ENCODE measurements around the gene NBPF3. TPM values are rescaled to one million over a fixed set of nuclear protein-coding genes. Genes with fewer than 3 reads are reported as not detected.
"Not testable (repeated sequence)": the region's sequence is repeated elsewhere in the genome, so short reads cannot be mapped to it uniquely, and the experiment has no call there.

Gene NBPF3
- total and polyA plus RNA-seq, 5 donors = 1.9 to 7.9 (median 4.8) TPM

DNA sequence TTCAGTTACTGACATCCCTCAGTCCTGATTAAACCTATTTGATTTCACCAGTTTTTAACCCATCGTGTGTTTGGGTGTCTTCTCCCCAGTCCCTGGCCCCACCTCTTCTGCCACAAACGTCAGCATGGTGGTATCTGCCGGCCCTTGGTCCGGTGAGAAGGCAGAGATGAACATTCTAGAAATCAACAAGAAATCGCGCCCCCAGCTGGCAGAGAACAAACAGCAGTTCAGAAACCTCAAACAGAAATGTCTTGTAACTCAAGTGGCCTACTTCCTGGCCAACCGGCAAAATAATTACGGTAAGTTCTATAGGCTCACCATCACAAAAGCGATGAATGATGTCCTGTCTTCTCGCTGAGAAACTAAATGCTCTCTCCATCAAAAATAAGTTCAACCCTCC, 28.7 kb downstream of the NBPF3 start:
- no peak for ATAC-seq
- Histone ChIP-seq H3K9me3 (ENCODE audit: control insufficient read depth, low read length) (no peaks in the 10 kb centered on the region), H3K27ac (ENCODE audit: low read length) (no peak overlapping the region), H3K4me1 (ENCODE audit: control insufficient read depth, insufficient read depth, low read length) (peaks cover 5% of the 10 kb centered on the region), H3K4me3 (ENCODE audit: low read length) (no peak overlapping the region), H3K27me3 (ENCODE audit: control insufficient read depth, insufficient read depth) (no peaks in the 10 kb centered on the region)
- intact Hi-C loops (cut with DNase I) = no loop called here
- 46% methylated on average over 10 of the region's 10 CpGs for WGBS
- no peak for DNase-seq

DNA sequence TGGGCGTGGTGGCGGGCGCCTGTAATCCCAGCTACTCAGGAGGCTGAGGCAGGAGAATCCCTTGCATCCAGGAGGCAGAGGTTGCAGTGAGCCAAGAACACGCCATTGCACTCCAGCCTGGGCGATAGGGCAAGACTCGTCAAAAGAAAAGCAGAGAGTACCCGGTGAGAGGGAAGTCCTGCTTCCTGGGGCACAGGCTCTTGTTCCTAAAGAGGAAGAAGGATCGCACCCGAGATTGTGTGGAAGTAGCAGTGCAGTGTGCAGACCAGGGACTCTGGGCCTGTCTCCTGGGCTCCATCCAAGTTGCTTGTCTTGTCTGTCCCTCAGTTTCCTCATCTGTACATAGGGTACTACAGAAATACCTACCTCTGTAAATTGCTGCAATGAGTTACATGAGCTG, 29.6 kb downstream of the NBPF3 start:
- intact Hi-C loops (cut with DNase I) = no loop called here
- no peaks in the 10 kb centered on the region for H3K27me3 ChIP-seq (ENCODE audit: control insufficient read depth, insufficient read depth)
- no peak overlapping the region for H3K27ac ChIP-seq (ENCODE audit: low read length)
- no peaks in the 10 kb centered on the region for H3K9me3 ChIP-seq (ENCODE audit: control insufficient read depth, low read length)
- H3K4me1 ChIP-seq (ENCODE audit: control insufficient read depth, insufficient read depth, low read length) = peaks cover 5% of the 10 kb centered on the region
- ATAC-seq (no peak), DNase-seq (no peak)
- 87% methylated on average over 9 of the region's 9 CpGs for WGBS
- no peak overlapping the region for H3K4me3 ChIP-seq (ENCODE audit: low read length)

GRCh38 chr1:21472861-21473260, 32.9 kb downstream of the NBPF3 start:
- WGBS = 77% methylated on average over 5 of the region's 5 CpGs
- no peaks in the 10 kb centered on the region for H3K27me3 ChIP-seq (ENCODE audit: control insufficient read depth, insufficient read depth)
- DNase-seq (no peak), ATAC-seq (no peak)
- no peak overlapping the region for H3K4me3 ChIP-seq (ENCODE audit: low read length)
- no peaks in the 10 kb centered on the region for H3K9me3 ChIP-seq (ENCODE audit: control insufficient read depth, low read length)
- no peak overlapping the region for H3K27ac ChIP-seq (ENCODE audit: low read length)
- peaks cover 5% of the 10 kb centered on the region for H3K4me1 ChIP-seq (ENCODE audit: control insufficient read depth, insufficient read depth, low read length)
- intact Hi-C loops (cut with DNase I) = no loop called here

- Histone ChIP-seq H3K27me3 (ENCODE audit: control insufficient read depth, insufficient read depth) (no peaks in the 10 kb centered on the region), H3K4me3 (ENCODE audit: low read length) (no peak overlapping the region), H3K9me3 (ENCODE audit: control insufficient read depth, low read length) (no peaks in the 10 kb centered on the region), H3K4me1 (ENCODE audit: control insufficient read depth, insufficient read depth, low read length) (no peaks in the 10 kb centered on the region), H3K27ac (ENCODE audit: low read length) (no peak overlapping the region)
- intact Hi-C loops (cut with DNase I) = no loop called here
- 88% methylated on average over 6 of the region's 6 CpGs for WGBS
- no peak for DNase-seq
- no peak for ATAC-seq
Observed at GRCh38 chr1:21478356-21478755, 38.4 kb downstream of the NBPF3 start.

DNA sequence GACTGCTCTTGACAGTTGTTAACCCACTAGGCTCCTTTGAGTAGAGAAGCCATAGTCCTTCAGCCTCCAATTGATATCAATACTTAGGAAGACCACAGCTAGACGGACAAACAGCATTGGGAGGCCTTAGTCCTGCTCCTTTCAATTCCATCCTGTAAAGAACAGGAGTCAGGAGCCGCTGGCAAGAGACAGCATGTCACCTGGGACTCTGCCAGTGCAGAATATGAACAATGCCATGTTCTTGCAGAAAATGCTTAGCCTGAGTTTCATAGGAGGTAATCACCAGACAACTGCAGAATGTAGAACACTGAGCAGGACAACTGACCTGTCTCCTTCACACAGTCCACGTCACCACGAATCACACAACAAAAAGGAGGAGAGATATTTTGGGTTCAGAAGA, 43.9 kb downstream of the NBPF3 start:
- H3K27ac ChIP-seq (ENCODE audit: low read length); H3K4me1 ChIP-seq (ENCODE audit: control insufficient read depth, insufficient read depth, low read length); ATAC-seq; H3K27me3 ChIP-seq (ENCODE audit: control insufficient read depth, insufficient read depth); DNase-seq; intact Hi-C loops (cut with DNase I); H3K9me3 ChIP-seq (ENCODE audit: control insufficient read depth, low read length); H3K4me3 ChIP-seq (ENCODE audit: low read length): not testable (repeated sequence)
- WGBS = 95% methylated on average over 4 of the region's 4 CpGs

GRCh38 chr1:21489146-21489545, 49.2 kb downstream of the NBPF3 start:
- ATAC-seq (no peak), DNase-seq (no peak)
- Histone ChIP-seq H3K4me3 (ENCODE audit: low read length) (no peak overlapping the region), H3K4me1 (ENCODE audit: control insufficient read depth, insufficient read depth, low read length) (no peaks in the 10 kb centered on the region), H3K27me3 (ENCODE audit: control insufficient read depth, insufficient read depth) (no peaks in the 10 kb centered on the region), H3K9me3 (ENCODE audit: control insufficient read depth, low read length) (no peaks in the 10 kb centered on the region), H3K27ac (ENCODE audit: low read length) (no peak overlapping the region)
- intact Hi-C loops (cut with DNase I) = no loop called here
- WGBS = 87% methylated on average over 11 of the region's 11 CpGs

GRCh38 chr1:21490774-21491487, 51.0 kb downstream of the NBPF3 start:
- DNase-seq = peak in 2 of 3 donors; percentile 38 to 59
- no peaks in the 10 kb centered on the region for H3K27me3 ChIP-seq (ENCODE audit: control insufficient read depth, insufficient read depth)
- H3K27ac ChIP-seq (ENCODE audit: low read length) = no peak overlapping the region
- ATAC-seq = peak in 1 of 2 donors; percentile 76
- no peaks in the 10 kb centered on the region for H3K9me3 ChIP-seq (ENCODE audit: control insufficient read depth, low read length)
- WGBS = 67% methylated on average over 11 of the region's 11 CpGs
- no peaks in the 10 kb centered on the region for H3K4me1 ChIP-seq (ENCODE audit: control insufficient read depth, insufficient read depth, low read length)
- intact Hi-C loops (cut with DNase I) = no loop called here
- no peak overlapping the region for H3K4me3 ChIP-seq (ENCODE audit: low read length)

DNA sequence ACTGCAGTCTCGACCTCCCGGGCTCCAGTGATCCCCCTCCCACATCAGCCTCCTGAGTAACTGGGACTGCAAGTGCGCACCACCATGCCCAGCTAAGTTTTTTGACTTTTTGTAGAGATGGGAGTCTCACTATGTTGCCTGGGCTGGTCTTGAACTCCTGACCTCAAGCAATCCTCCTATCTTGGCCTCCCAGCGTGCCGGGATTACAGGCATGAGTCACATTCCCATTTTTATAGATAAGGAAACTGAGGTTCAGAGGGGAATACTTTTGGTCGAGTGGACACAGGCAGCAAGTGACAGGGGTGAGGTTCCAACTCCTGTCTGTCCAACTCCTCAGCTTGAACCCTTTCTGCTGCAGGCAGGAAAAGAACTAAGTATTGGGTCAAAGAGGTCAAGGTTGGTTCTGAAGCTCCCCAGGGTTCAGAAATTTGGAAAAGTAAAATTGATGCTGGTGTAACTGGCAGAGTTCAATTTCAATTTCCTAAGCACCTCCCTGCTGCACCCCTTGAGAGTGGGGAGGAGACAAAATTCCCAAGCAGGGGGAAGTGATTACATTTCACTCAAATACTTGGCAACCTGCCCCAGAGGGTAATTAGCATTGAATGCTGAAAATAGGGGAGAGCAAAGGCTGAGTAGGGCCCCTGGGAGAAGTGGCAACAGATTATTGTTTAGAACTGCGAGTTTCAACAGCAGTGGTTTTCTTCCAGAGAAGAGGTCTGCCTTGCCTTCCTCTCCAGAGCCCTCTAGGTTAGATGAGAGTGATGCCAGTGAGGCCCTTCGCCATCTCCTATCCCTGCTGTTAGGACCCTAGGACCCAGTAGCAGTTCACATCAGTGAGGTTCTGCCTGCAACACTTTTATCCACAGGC, 51.8 kb downstream of the NBPF3 start:
- Histone ChIP-seq H3K4me1 (ENCODE audit: control insufficient read depth, insufficient read depth, low read length) (no peaks in the 10 kb centered on the region), H3K27ac (ENCODE audit: low read length) (no peak overlapping the region), H3K27me3 (ENCODE audit: control insufficient read depth, insufficient read depth) (no peaks in the 10 kb centered on the region), H3K4me3 (ENCODE audit: low read length) (no peak overlapping the region), H3K9me3 (ENCODE audit: control insufficient read depth, low read length) (no peaks in the 10 kb centered on the region)
- peak in 1 of 2 donors; percentile 52 for ATAC-seq
- DNase-seq = no peak
- 40% methylated on average over 8 of the region's 8 CpGs for WGBS
- intact Hi-C loops (cut with DNase I) = no loop called here

- intact Hi-C loops (cut with DNase I) = no loop called here
- no peak for DNase-seq
- no peak for ATAC-seq
- WGBS = 37% methylated on average over 4 of the region's 4 CpGs
- no peaks in the 10 kb centered on the region for H3K9me3 ChIP-seq (ENCODE audit: control insufficient read depth, low read length)
- no peak overlapping the region for H3K4me3 ChIP-seq (ENCODE audit: low read length)
- H3K27me3 ChIP-seq (ENCODE audit: control insufficient read depth, insufficient read depth) = no peaks in the 10 kb centered on the region
- no peaks in the 10 kb centered on the region for H3K4me1 ChIP-seq (ENCODE audit: control insufficient read depth, insufficient read depth, low read length)
- no peak overlapping the region for H3K27ac ChIP-seq (ENCODE audit: low read length)
Observed at GRCh38 chr1:21492356-21492625, 52.4 kb downstream of the NBPF3 start.

- H3K27ac ChIP-seq (ENCODE audit: low read length) = no peak overlapping the region
- no peaks in the 10 kb centered on the region for H3K4me1 ChIP-seq (ENCODE audit: control insufficient read depth, insufficient read depth, low read length)
- 77% methylated on average over 6 of the region's 6 CpGs for WGBS
- DNase-seq (no peak), ATAC-seq (no peak)
- H3K9me3 ChIP-seq (ENCODE audit: control insufficient read depth, low read length) = no peaks in the 10 kb centered on the region
- intact Hi-C loops (cut with DNase I) = no loop called here
- H3K27me3 ChIP-seq (ENCODE audit: control insufficient read depth, insufficient read depth) = no peaks in the 10 kb centered on the region
- H3K4me3 ChIP-seq (ENCODE audit: low read length) = no peak overlapping the region
Observed at GRCh38 chr1:21494196-21494595, 54.3 kb downstream of the NBPF3 start.

- Histone ChIP-seq H3K27ac (ENCODE audit: low read length) (no peak overlapping the region), H3K4me1 (ENCODE audit: control insufficient read depth, insufficient read depth, low read length) (no peaks in the 10 kb centered on the region), H3K9me3 (ENCODE audit: control insufficient read depth, low read length) (no peaks in the 10 kb centered on the region), H3K4me3 (ENCODE audit: low read length) (no peak overlapping the region), H3K27me3 (ENCODE audit: control insufficient read depth, insufficient read depth) (no peaks in the 10 kb centered on the region)
- ATAC-seq = no peak
- intact Hi-C loops (cut with DNase I) = no loop called here
- DNase-seq = no peak
- 86% methylated on average over 7 of the region's 7 CpGs for WGBS
Observed at GRCh38 chr1:21495225-21495820, 55.4 kb downstream of the NBPF3 start.

Measured in right cardiac atrium (tissue), 5 donors.